GM21825 (cell line): ENCODE results near the gene PRCP.
A peak's percentile ranks its signal among the peaks of the same experiment; 100 is the strongest.
"Not testable (repeated sequence)": the region's sequence is repeated elsewhere in the genome, so short reads cannot be mapped to it uniquely, and the experiment has no call there.

Source experiments
- ATAC-seq: cut with Tn5 transposase; IDR thresholded peaks from one replicate; pipeline ENCODE4 v1.9.1; 2021; ENCODE audit warnings: mild to moderate bottlenecking, moderate library complexity; ENCODE audit not compliant: unreplicated experiment

The PRCP gene

GRCh38 chr11:82873919-82874333 lies 26.3 kb downstream of the PRCP start:
- ATAC-seq = no peak

- no peak for ATAC-seq
Measured at GRCh38 chr11:82872377-82873150, 27.7 kb downstream of the PRCP start.

- no peak for ATAC-seq
Measured at GRCh38 chr11:82871646-82872045, 28.6 kb downstream of the PRCP start.

- no peak for ATAC-seq
Measured at GRCh38 chr11:82869657-82870056, 30.6 kb downstream of the PRCP start.

- ATAC-seq = peak; percentile 64
Measured at GRCh38 chr11:82867495-82868082, 32.6 kb downstream of the PRCP start.

GRCh38 chr11:82865841-82866240 lies 34.4 kb downstream of the PRCP start:
- ATAC-seq = no peak

GRCh38 chr11:82864268-82864667 lies 36.0 kb downstream of the PRCP start:
- ATAC-seq = no peak

GRCh38 chr11:82863209-82863608 lies 37.0 kb downstream of the PRCP start:
- ATAC-seq = no peak

- no peak for ATAC-seq
Measured at GRCh38 chr11:82862379-82862778, 37.9 kb downstream of the PRCP start.

- no peak for ATAC-seq
Measured at GRCh38 chr11:82859750-82860149, 40.5 kb downstream of the PRCP start.

GRCh38 chr11:82858556-82859091 lies 41.6 kb downstream of the PRCP start:
- ATAC-seq = no peak

- no peak for ATAC-seq
Measured at GRCh38 chr11:82858133-82858532, 42.1 kb downstream of the PRCP start.

- ATAC-seq = no peak
Measured at GRCh38 chr11:82857145-82857544, 43.1 kb downstream of the PRCP start.

- no peak for ATAC-seq
Measured at GRCh38 chr11:82855616-82856015, 44.6 kb downstream of the PRCP start.

GRCh38 chr11:82854916-82855315 lies 45.3 kb downstream of the PRCP start:
- not testable (repeated sequence) for ATAC-seq

GRCh38 chr11:82854242-82854641 lies 46.0 kb downstream of the PRCP start:
- ATAC-seq = no peak

GRCh38 chr11:82848829-82849228 lies 51.4 kb downstream of the PRCP start:
- ATAC-seq = no peak

- no peak for ATAC-seq
Measured at GRCh38 chr11:82845356-82846353, 54.6 kb downstream of the PRCP start.

- ATAC-seq = no peak
Measured at GRCh38 chr11:82843057-82843795, 57.0 kb downstream of the PRCP start.

- ATAC-seq = no peak
Measured at GRCh38 chr11:82842019-82842418, 58.2 kb downstream of the PRCP start.
